ENCODE measurements around the gene CAPN3.

Gene CAPN3

DNA sequence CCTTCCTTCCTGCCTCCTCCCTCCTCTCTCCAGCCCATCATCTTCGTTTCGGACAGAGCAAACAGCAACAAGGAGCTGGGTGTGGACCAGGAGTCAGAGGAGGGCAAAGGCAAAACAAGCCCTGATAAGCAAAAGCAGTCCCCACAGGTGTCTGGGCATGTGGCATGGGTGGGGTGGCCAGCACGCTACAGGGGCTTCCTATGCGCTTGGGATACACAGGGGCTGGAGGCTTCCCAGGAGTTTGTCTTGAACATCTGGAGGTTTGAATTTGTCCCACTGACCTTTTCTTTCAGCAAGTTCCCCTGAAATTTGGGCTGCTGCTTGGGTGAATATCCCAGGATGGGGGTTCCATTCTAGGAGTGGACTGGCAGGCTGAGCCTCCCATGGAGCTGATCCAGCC lies 48.9 kb downstream of the CAPN3 start:
- TF ChIP-seq EP300 (IDR thresholded peaks at IDR 0.05; ENCODE audit: borderline replicate concordance) = no peak
- TF ChIP-seq, protein P1, sequence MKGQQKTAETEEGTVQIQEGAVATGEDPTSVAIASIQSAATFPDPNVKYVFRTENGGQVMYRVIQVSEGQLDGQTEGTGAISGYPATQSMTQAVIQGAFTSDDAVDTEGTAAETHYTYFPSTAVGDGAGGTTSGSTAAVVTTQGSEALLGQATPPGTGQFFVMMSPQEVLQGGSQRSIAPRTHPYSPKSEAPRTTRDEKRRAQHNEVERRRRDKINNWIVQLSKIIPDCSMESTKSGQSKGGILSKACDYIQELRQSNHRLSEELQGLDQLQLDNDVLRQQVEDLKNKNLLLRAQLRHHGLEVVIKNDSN (IDR thresholded peaks at IDR 0.05) = no peak
- TF ChIP-seq TCF12 (IDR thresholded peaks at IDR 0.05; ENCODE audit: low read depth) = no peak
- TF ChIP-seq, protein P2, sequence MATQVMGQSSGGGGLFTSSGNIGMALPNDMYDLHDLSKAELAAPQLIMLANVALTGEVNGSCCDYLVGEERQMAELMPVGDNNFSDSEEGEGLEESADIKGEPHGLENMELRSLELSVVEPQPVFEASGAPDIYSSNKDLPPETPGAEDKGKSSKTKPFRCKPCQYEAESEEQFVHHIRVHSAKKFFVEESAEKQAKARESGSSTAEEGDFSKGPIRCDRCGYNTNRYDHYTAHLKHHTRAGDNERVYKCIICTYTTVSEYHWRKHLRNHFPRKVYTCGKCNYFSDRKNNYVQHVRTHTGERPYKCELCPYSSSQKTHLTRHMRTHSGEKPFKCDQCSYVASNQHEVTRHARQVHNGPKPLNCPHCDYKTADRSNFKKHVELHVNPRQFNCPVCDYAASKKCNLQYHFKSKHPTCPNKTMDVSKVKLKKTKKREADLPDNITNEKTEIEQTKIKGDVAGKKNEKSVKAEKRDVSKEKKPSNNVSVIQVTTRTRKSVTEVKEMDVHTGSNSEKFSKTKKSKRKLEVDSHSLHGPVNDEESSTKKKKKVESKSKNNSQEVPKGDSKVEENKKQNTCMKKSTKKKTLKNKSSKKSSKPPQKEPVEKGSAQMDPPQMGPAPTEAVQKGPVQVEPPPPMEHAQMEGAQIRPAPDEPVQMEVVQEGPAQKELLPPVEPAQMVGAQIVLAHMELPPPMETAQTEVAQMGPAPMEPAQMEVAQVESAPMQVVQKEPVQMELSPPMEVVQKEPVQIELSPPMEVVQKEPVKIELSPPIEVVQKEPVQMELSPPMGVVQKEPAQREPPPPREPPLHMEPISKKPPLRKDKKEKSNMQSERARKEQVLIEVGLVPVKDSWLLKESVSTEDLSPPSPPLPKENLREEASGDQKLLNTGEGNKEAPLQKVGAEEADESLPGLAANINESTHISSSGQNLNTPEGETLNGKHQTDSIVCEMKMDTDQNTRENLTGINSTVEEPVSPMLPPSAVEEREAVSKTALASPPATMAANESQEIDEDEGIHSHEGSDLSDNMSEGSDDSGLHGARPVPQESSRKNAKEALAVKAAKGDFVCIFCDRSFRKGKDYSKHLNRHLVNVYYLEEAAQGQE (IDR thresholded peaks at IDR 0.05; ENCODE audit: low read depth) = no peak
- no peak for TF ChIP-seq RAD21 (IDR thresholded peaks at IDR 0.05; ENCODE audit: low read depth)
- no peak for TF ChIP-seq CEBPB (IDR thresholded peaks at IDR 0.05)
- no peak for TF ChIP-seq TAF1 (IDR thresholded peaks at IDR 0.05; ENCODE audit: low read depth)
- TF ChIP-seq CREB1 (IDR thresholded peaks at IDR 0.05; ENCODE audit: low read depth) = no peak
- no peak for TF ChIP-seq NFIC (IDR thresholded peaks at IDR 0.05)
- no peak for TF ChIP-seq ZBTB7A (IDR thresholded peaks at IDR 0.05; ENCODE audit: low read depth)
- no peak for TF ChIP-seq TEAD4 (IDR thresholded peaks at IDR 0.05)
- no peak for TF ChIP-seq EGR1 (IDR thresholded peaks at IDR 0.05)
- TF ChIP-seq FOXM1 (IDR thresholded peaks at IDR 0.05; ENCODE audit: borderline replicate concordance, low read depth) = no peak
- TF ChIP-seq YY1 (IDR thresholded peaks at IDR 0.05; ENCODE audit: low read depth) = no peak
- no peak for TF ChIP-seq MAX (IDR thresholded peaks at IDR 0.05)

GRCh38 chr15:42409011-42409410 lies 49.7 kb downstream of the CAPN3 start:
- TF ChIP-seq ZBTB7A (IDR thresholded peaks at IDR 0.05; ENCODE audit: low read depth) (no peak), RAD21 (IDR thresholded peaks at IDR 0.05; ENCODE audit: low read depth) (no peak), YY1 (IDR thresholded peaks at IDR 0.05; ENCODE audit: low read depth) (no peak), NFIC (IDR thresholded peaks at IDR 0.05) (no peak), MAX (IDR thresholded peaks at IDR 0.05) (no peak), CREB1 (IDR thresholded peaks at IDR 0.05; ENCODE audit: low read depth) (no peak), EP300 (IDR thresholded peaks at IDR 0.05; ENCODE audit: borderline replicate concordance) (no peak), TAF1 (IDR thresholded peaks at IDR 0.05; ENCODE audit: low read depth) (no peak)
- TF ChIP-seq, protein P2 (IDR thresholded peaks at IDR 0.05; ENCODE audit: low read depth) = no peak

- TF ChIP-seq YY1 (IDR thresholded peaks at IDR 0.05; ENCODE audit: low read depth) = no peak
- no peak for TF ChIP-seq NFIC (IDR thresholded peaks at IDR 0.05)
- TF ChIP-seq, protein P1 (IDR thresholded peaks at IDR 0.05) = no peak
Measured at GRCh38 chr15:42411884-42412283, 52.6 kb downstream of the CAPN3 start.

- TF ChIP-seq TCF12 (IDR thresholded peaks at IDR 0.05; ENCODE audit: low read depth) (no peak), EP300 (IDR thresholded peaks at IDR 0.05; ENCODE audit: borderline replicate concordance) (no peak), CEBPB (IDR thresholded peaks at IDR 0.05) (no peak), MAX (IDR thresholded peaks at IDR 0.05) (no peak), ZBTB7A (IDR thresholded peaks at IDR 0.05; ENCODE audit: low read depth) (no peak), FOXM1 (IDR thresholded peaks at IDR 0.05; ENCODE audit: borderline replicate concordance, low read depth) (no peak), EGR1 (IDR thresholded peaks at IDR 0.05) (no peak), TEAD4 (IDR thresholded peaks at IDR 0.05) (no peak), RAD21 (IDR thresholded peaks at IDR 0.05; ENCODE audit: low read depth) (no peak), TAF1 (IDR thresholded peaks at IDR 0.05; ENCODE audit: low read depth) (no peak), YY1 (IDR thresholded peaks at IDR 0.05; ENCODE audit: low read depth) (no peak)
- TF ChIP-seq, protein P1 (IDR thresholded peaks at IDR 0.05) = no peak
- TF ChIP-seq, protein P2 (IDR thresholded peaks at IDR 0.05; ENCODE audit: low read depth) = no peak
Measured at GRCh38 chr15:42413920-42414319, 54.6 kb downstream of the CAPN3 start.

All from Ishikawa (cell line).